SK-N-SH (cell line): ENCODE results near the gene FTO. TPM values are rescaled to one million over a fixed set of nuclear protein-coding genes. Genes with fewer than 3 reads are reported as not detected.

Experiments used
- CTCF ChIA-PET: fragments of 300-600, 350-600 bp; formaldehyde crosslinking; extraction: SDS; loops from one replicate; lab custom pipeline; 2021; lab: Yijun Ruan, JAX
- POLR2A ChIA-PET: fragments of 350-600 bp; sonication (Branson Sonifier 250); formaldehyde crosslinking; extraction: SDS; loops from one replicate; lab custom pipeline; 2020; ENCODE audit warnings: antibody characterized with exemption, inconsistent platforms; lab: Yijun Ruan, JAX
- DNase-seq: peaks from one replicate; pipeline ENCODE4 v3.0.0; 2012
- H2AFZ ChIP-seq: fragments of 200-600 bp; sonication (generic); 2 replicates; pipeline ENCODE4 v1.8.1; 2016; ENCODE audit warnings: antibody characterized with exemption, mild to moderate bottlenecking, low read depth
- H3F3A ChIP-seq: fragments of 200-600 bp; sonication (generic); replicated peaks from 2 replicates; pipeline ENCODE3; 2016; ENCODE audit warnings: antibody characterized with exemption, mild to moderate bottlenecking; ENCODE audit not compliant: insufficient read depth
- H3K27ac ChIP-seq, 2 experiments: fragments of 200-500 bp in 1 of 2; fragments of 200-600 bp in 1 of 2; sonication (Bioruptor generic) in 1 of 2; sonication (generic), shearing (Covaris generic) in 1 of 2; 2 replicates each; pipeline versions ENCODE4 v1.5.1 to v1.6.1; 2014 to 2016; ENCODE audit warnings: low read depth in 2 of 2, inconsistent platforms in 1 of 2, low read length in 1 of 2, mild to moderate bottlenecking in 1 of 2, mixed read lengths in 1 of 2
- H3K27me3 ChIP-seq: fragments of 200-600 bp; sonication (generic), shearing (Covaris generic); 2 replicates; pipeline ENCODE4 v1.6.1; 2016; ENCODE audit warnings: mixed run types; ENCODE audit not compliant: insufficient read depth
- H3K36me3 ChIP-seq, 2 experiments: fragments of 200-500 bp in 1 of 2; fragments of 200-600 bp in 1 of 2; sonication (Bioruptor generic) in 1 of 2; sonication (generic) in 1 of 2; replicated peaks in 1 of 2; 2 replicates each; pipeline versions ENCODE3 to v1.5.1; 2014 to 2016; ENCODE audit warnings: low read length in 1 of 2, mild to moderate bottlenecking in 1 of 2; ENCODE audit not compliant: insufficient read depth in 2 of 2, control insufficient read depth in 1 of 2
- H3K4me1 ChIP-seq, 2 experiments: fragments of 200-500 bp in 1 of 2; fragments of 200-600 bp in 1 of 2; sonication (Bioruptor generic) in 1 of 2; sonication (generic), shearing (Covaris generic) in 1 of 2; 2 replicates each; pipeline versions ENCODE4 v1.5.1 to v1.6.1; 2014 to 2016; ENCODE audit warnings: low read depth in 1 of 2, low read length in 1 of 2, mixed run types in 1 of 2; ENCODE audit not compliant: insufficient read depth in 2 of 2, control insufficient read depth in 1 of 2
- H3K4me2 ChIP-seq: fragments of 200-600 bp; sonication (generic), shearing (Covaris generic); 2 replicates; pipeline ENCODE4 v1.6.1; 2017; ENCODE audit warnings: mixed run types
- H3K4me3 ChIP-seq, 2 experiments: fragments of 200-500 bp in 1 of 2; fragments of 200-600 bp in 1 of 2; sonication (Bioruptor generic) in 1 of 2; sonication (generic), shearing (Covaris generic) in 1 of 2; 2 replicates each; pipeline versions ENCODE4 v1.5.1 to v1.8.1; 2014 to 2016; ENCODE audit warnings: low read depth in 2 of 2, inconsistent platforms in 1 of 2, low read length in 1 of 2, mild to moderate bottlenecking in 1 of 2, mixed read lengths in 1 of 2, moderate library complexity in 1 of 2
- H3K79me2 ChIP-seq: fragments of 200-600 bp; sonication (generic); 2 replicates; pipeline ENCODE4 v1.8.1; 2017; ENCODE audit warnings: mild to moderate bottlenecking; ENCODE audit not compliant: insufficient read depth
- H3K9ac ChIP-seq: fragments of 200-600 bp; sonication (generic); 2 replicates; pipeline ENCODE4 v1.6.1; 2017; ENCODE audit warnings: mixed run types
- H3K9me2 ChIP-seq: fragments of 200-600 bp; sonication (generic); 2 replicates; pipeline ENCODE4 v1.6.1; 2017; ENCODE audit warnings: mixed run types
- H3K9me3 ChIP-seq: fragments of 200-600 bp; sonication (generic); 2 replicates; pipeline ENCODE4 v1.6.1; 2017; ENCODE audit warnings: mixed run types, mild to moderate bottlenecking, moderate library complexity
- H4K20me1 ChIP-seq: fragments of 200-600 bp; sonication (generic); 2 replicates; pipeline ENCODE4 v1.6.1; 2017; ENCODE audit warnings: mild to moderate bottlenecking, mixed run types; ENCODE audit not compliant: insufficient read depth
- CHD2 ChIP-seq: fragments of 150-350 bp; IDR thresholded peaks from 2 replicates; pipeline ENCODE4 v1.6.1; 2018; ENCODE audit warnings: low read length; ENCODE audit not compliant: partially characterized antibody
- CTCF ChIP-seq: fragments of 200-600 bp; sonication (generic); IDR thresholded peaks from 2 replicates; pipeline ENCODE4 v1.6.1; 2017; ENCODE audit warnings: antibody characterized with exemption, mild to moderate bottlenecking, moderate library complexity
- ELF1 ChIP-seq: IDR thresholded peaks from 2 replicates; pipeline ENCODE4 v1.4.0; 2012
- EP300 ChIP-seq, 2 experiments: IDR thresholded peaks; 2 replicates each; pipeline versions ENCODE4 v1.4.0 to v1.6.1; 2012; ENCODE audit warnings: borderline replicate concordance in 1 of 2, low read depth in 1 of 2, low read length in 1 of 2
- FOSL2 ChIP-seq: IDR thresholded peaks from 2 replicates; pipeline ENCODE4 v1.4.0; 2012; ENCODE audit warnings: low read depth, mild to moderate bottlenecking, moderate library complexity, borderline replicate concordance
- GABPA ChIP-seq: IDR thresholded peaks from 2 replicates; pipeline ENCODE4 v1.4.0; 2012; ENCODE audit warnings: low read depth, mild to moderate bottlenecking
- GATA2 ChIP-seq: sonication (generic); formaldehyde crosslinking; IDR thresholded peaks from 2 replicates; pipeline ENCODE4 v1.5.0; 2020; ENCODE audit warnings: mild to moderate bottlenecking, missing genetic modification reagents
- JUND ChIP-seq: IDR thresholded peaks from 2 replicates; pipeline ENCODE4 v1.4.0; 2012
- MXI1 ChIP-seq: IDR thresholded peaks from 2 replicates; pipeline ENCODE4 v1.6.1; 2012; ENCODE audit warnings: mild to moderate bottlenecking, low read depth, low read length, improper control_type of control experiment
- NRF1 ChIP-seq: IDR thresholded peaks from 2 replicates; pipeline ENCODE4 v1.6.1; 2012; ENCODE audit warnings: low read depth, mild to moderate bottlenecking, low read length
- PBX3 ChIP-seq: IDR thresholded peaks from 2 replicates; pipeline ENCODE4; 2012
- RAD21 ChIP-seq: IDR thresholded peaks from 2 replicates; pipeline ENCODE4 v1.6.1; 2012; ENCODE audit warnings: mild to moderate bottlenecking, low read length
- RCOR1 ChIP-seq: fragments of 150-350 bp; IDR thresholded peaks from 2 replicates; pipeline ENCODE4 v1.6.1; 2017; ENCODE audit warnings: antibody characterized with exemption, low read length
- REST ChIP-seq: IDR thresholded peaks from 2 replicates; pipeline ENCODE4 v1.6.1; 2012; ENCODE audit warnings: mild to moderate bottlenecking, low read depth, low read length, moderate library complexity
- SIN3A ChIP-seq: IDR thresholded peaks from 2 replicates; pipeline ENCODE4 v1.6.1; 2012; ENCODE audit warnings: low read depth, mild to moderate bottlenecking, low read length, moderate library complexity, borderline replicate concordance
- SMC3 ChIP-seq: IDR thresholded peaks from 2 replicates; pipeline ENCODE4 v1.6.1; 2012; ENCODE audit warnings: low read depth, low read length, improper control_type of control experiment
- TAF1 ChIP-seq: IDR thresholded peaks from 2 replicates; pipeline ENCODE4 v1.6.1; 2012; ENCODE audit warnings: low read depth, mild to moderate bottlenecking, low read length, moderate library complexity, borderline replicate concordance
- YY1 ChIP-seq: IDR thresholded peaks from 2 replicates; pipeline ENCODE4 v1.4.0; 2012; ENCODE audit warnings: low read depth, mild to moderate bottlenecking
- WGBS: methylation state at CpG from one replicate; pipeline ENCODE4 v1.1.6; 2017; ENCODE audit warnings: low lambda C conversion rate; 5-methylcytosine and 5-hydroxymethylcytosine counted together
- polyA plus RNA-seq, 3 experiments: library from polyadenylated mRNA; depleted of rRNA; stranded (reverse); fragments of >200 nt; gene quantifications; 2 replicates each; pipeline ENCODE4 v1.2.3, GENCODE V29; 2012
- TF ChIP-seq, protein P1 (sequence below): fragments of 150-350 bp; IDR thresholded peaks from 2 replicates; pipeline ENCODE4 v1.6.1; 2017; ENCODE audit warnings: antibody characterized with exemption, low read length, low read depth, borderline replicate concordance
- TF ChIP-seq, protein P2 (sequence below): IDR thresholded peaks from 2 replicates; pipeline ENCODE4 v1.4.0; 2012; ENCODE audit warnings: low read depth, borderline replicate concordance
- TF ChIP-seq, protein P3 (sequence below): IDR thresholded peaks from 2 replicates; pipeline ENCODE4 v1.4.0; 2012; ENCODE audit warnings: low read depth, borderline replicate concordance

The FTO gene
- polyA plus RNA-seq, 1 of the 3 experiments (the other 2 are of a cell fraction): 41.2 TPM

DNA sequence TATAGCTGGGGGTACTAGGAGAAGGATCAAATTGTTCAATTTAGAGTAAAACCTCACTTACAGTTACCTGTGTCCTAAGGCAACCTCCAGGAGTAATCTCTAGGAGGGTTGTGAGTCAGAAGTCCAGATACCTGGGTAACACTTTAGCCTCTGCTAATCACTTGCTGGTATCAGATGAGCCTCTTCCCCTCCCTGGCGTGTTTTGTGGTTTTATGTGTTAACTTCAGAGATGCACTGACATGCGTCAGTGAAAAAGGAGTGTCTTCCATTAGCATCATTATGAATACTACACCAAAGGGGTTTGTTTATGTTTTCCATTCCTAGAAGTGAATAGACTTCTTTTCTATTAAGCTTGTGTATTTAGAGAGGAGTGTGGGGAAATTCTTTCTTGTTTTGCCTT is 208.2 kb downstream of the FTO start (continued):
- TF ChIP-seq GATA2: no peak
- TF ChIP-seq PBX3: no peak

DNA sequence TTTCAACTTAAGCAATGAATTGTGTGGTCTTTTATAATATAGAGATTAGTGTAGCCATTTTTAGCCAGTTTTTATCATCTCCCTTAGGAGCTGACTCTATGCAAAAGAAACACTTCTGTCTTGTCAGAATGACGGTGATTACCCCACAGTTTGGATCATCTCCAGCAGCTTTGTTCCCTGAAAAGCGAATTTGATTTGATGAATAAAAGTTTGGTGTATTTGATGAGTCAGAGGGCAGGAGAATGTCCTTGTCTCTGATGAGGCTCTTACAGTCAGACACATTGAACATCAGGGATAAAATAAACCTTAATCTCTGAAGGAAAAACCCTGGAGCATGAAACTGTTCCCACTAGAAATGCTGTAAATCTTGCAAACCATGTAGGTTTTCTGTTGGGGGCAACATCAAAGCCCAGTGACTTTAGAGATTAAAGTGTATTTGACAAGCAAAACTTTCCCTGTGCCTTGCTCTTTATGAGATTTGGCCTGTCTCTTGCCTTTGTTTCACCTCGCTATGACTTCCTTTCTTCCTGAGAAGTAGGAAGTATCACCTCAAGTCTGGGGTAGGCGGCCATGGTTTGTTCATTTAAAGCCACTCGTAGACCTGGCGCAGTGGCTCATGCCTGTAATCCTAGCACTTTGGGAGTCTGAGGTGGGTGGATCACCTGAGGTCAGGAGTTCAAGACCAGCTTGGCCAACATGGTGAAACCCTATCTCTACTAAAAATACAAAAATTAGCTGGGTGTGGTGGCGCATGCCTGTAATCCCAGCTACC is 209.3 kb downstream of the FTO start:
- Histone ChIP-seq H3K79me2 (no peaks in the 10 kb centered on the region), H4K20me1 (no peaks in the 10 kb centered on the region), H3K27me3 (no peaks in the 10 kb centered on the region), H3K4me3 (no peak overlapping the region), H3K9me2 (no peaks in the 10 kb centered on the region), H3K9ac (no peak overlapping the region), H3F3A (no peaks in the 10 kb centered on the region), H3K4me2 (peak overlapping the region; percentile 22; the same call in 1 of the 2 replicates), H2AFZ (no peak overlapping the region), H3K4me1 (peaks cover 0 to 16% of the 10 kb centered on the region in 2 experiments; a peak in 2 of 4 replicates), H3K9me3 (no peaks in the 10 kb centered on the region), H3K36me3 (no peaks in the 10 kb centered on the region), H3K27ac (peak overlapping the region in 1 of 2 experiments; percentile 47; a peak in 2 of 4 replicates)
- CTCF ChIA-PET: no interaction called here
- no peak for DNase-seq
- WGBS: 66% methylated on average over 7 of the region's 7 CpGs
- POLR2A ChIA-PET: no interaction called here
- peak; percentile 48 for TF ChIP-seq JUND
- TF ChIP-seq, protein P1, sequence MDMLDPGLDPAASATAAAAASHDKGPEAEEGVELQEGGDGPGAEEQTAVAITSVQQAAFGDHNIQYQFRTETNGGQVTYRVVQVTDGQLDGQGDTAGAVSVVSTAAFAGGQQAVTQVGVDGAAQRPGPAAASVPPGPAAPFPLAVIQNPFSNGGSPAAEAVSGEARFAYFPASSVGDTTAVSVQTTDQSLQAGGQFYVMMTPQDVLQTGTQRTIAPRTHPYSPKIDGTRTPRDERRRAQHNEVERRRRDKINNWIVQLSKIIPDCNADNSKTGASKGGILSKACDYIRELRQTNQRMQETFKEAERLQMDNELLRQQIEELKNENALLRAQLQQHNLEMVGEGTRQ: no peak
- no peak for TF ChIP-seq SIN3A
- no peak for TF ChIP-seq MXI1
- TF ChIP-seq NRF1: no peak
- no peak for TF ChIP-seq GABPA
- TF ChIP-seq FOSL2: peak; percentile 66; the same call in 1 of the 2 replicates
- TF ChIP-seq EP300 (IDR thresholded peaks at IDR 0.05; ENCODE audit: borderline replicate concordance in 1 of 2, low read depth in 1 of 2, low read length in 1 of 2): peak; percentile 7 to 24; a peak in 1 of 4 replicates
- TF ChIP-seq RAD21: no peak
- TF ChIP-seq, protein P2, sequence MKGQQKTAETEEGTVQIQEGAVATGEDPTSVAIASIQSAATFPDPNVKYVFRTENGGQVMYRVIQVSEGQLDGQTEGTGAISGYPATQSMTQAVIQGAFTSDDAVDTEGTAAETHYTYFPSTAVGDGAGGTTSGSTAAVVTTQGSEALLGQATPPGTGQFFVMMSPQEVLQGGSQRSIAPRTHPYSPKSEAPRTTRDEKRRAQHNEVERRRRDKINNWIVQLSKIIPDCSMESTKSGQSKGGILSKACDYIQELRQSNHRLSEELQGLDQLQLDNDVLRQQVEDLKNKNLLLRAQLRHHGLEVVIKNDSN: no peak
- no peak for TF ChIP-seq TAF1
- TF ChIP-seq SMC3: no peak
- TF ChIP-seq RCOR1: no peak
- TF ChIP-seq, protein P3, sequence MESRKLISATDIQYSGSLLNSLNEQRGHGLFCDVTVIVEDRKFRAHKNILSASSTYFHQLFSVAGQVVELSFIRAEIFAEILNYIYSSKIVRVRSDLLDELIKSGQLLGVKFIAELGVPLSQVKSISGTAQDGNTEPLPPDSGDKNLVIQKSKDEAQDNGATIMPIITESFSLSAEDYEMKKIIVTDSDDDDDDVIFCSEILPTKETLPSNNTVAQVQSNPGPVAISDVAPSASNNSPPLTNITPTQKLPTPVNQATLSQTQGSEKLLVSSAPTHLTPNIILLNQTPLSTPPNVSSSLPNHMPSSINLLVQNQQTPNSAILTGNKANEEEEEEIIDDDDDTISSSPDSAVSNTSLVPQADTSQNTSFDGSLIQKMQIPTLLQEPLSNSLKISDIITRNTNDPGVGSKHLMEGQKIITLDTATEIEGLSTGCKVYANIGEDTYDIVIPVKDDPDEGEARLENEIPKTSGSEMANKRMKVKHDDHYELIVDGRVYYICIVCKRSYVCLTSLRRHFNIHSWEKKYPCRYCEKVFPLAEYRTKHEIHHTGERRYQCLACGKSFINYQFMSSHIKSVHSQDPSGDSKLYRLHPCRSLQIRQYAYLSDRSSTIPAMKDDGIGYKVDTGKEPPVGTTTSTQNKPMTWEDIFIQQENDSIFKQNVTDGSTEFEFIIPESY: no peak
- no peak for TF ChIP-seq ELF1
- no peak for TF ChIP-seq CTCF
- TF ChIP-seq YY1: no peak
- TF ChIP-seq REST: no peak
- TF ChIP-seq CHD2: no peak
